ENCODE data around the gene SEMA5B. TPM values are rescaled to one million over a fixed set of nuclear protein-coding genes. Genes with fewer than 3 reads are reported as not detected.

The SEMA5B gene
- polyA plus RNA-seq, 1 donor from 2014 or later, result 7.0 TPM

DNA sequence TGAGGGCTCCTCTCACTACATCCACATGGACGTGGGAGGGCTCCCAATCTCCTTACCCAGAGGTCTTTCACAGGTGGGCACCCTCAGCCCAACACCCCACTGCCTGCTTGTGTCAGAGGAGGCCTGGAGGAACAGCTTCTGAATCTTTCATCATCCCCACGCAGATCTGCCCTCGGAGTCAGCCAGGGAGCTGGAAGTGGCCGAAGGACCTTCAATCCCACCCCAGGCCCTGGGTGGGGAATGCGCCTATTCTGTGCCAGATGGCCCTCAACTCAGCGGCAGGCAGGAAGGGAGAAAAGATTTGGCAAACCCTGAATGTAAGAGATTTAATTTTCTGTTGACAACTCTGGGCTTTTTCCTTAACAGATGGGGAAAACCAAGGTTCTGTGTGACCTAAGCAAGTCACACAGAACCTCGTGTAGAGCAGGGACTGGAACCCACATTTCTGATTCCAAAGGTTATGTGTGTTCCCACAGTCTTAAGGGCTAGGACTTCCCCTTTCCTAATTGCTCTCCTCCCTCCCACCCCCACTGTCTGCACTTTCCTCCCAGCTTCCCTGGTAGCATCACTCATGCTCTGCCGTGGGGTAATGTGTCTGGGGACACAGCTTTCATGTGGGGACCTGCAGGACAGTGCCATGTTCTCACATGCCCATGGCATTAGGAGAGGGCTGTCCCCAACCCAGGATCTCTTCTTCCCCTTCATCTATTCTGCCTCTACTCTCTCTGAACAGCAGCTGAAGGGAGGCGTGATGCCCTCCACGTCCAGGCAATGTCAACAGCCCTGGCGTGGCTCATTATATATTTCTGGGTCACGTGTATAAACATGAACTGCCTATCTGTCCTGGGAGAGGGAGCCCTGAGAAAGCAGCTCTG lies 98.1 kb downstream of the SEMA5B start:
- Histone ChIP-seq H3F3A (ENCODE audit: insufficient read depth, low read length, poor library complexity, severe bottlenecking) (no peaks in the 10 kb centered on the region), H3K9me2 (ENCODE audit: insufficient read depth, low read length) (no peaks in the 10 kb centered on the region), H3K27me3 (ENCODE audit: insufficient read depth, low read depth, low read length) (no peaks in the 10 kb centered on the region), H3K9me3 (ENCODE audit: low read length) (no peaks in the 10 kb centered on the region), H3K4me2 (ENCODE audit: low read length) (no peak overlapping the region), H2AFZ (ENCODE audit: low read depth, low read length) (no peak overlapping the region), H3K9ac (ENCODE audit: low read length) (no peak overlapping the region), H4K20me1 (ENCODE audit: insufficient read depth) (no peaks in the 10 kb centered on the region), H3K36me3 (ENCODE audit: insufficient read depth, low read length) (no peaks in the 10 kb centered on the region), H3K79me2 (replicated peaks; ENCODE audit: insufficient read depth, low read length) (no peaks in the 10 kb centered on the region), H3K4me3 (ENCODE audit: low read length) (no peak overlapping the region), H3K27ac (ENCODE audit: low read length) (no peak overlapping the region)
- TF ChIP-seq CTCF (IDR thresholded peaks at IDR 0.05; ENCODE audit: poor library complexity, severe bottlenecking), result no peak
- no peak for TF ChIP-seq MXI1 (conservative IDR thresholded peaks at IDR 0.05; ENCODE audit: poor library complexity, severe bottlenecking)
- no peak for TF ChIP-seq TAF1 (IDR thresholded peaks at IDR 0.05; ENCODE audit: low read depth)
- TF ChIP-seq POLR2AphosphoS5 (IDR thresholded peaks at IDR 0.05), result no peak
- TF ChIP-seq EZH2 (IDR thresholded peaks at IDR 0.05; ENCODE audit: borderline replicate concordance, insufficient read depth, low read length, poor library complexity, severe bottlenecking), result no peak
- TF ChIP-seq REST (IDR thresholded peaks at IDR 0.05; ENCODE audit: borderline replicate concordance), result no peak
- no peak for TF ChIP-seq RAD21 (conservative IDR thresholded peaks at IDR 0.05)
- TF ChIP-seq EP300 (conservative IDR thresholded peaks at IDR 0.05; ENCODE audit: poor library complexity, severe bottlenecking), result no peak
- no peak for TF ChIP-seq SMC3 (conservative IDR thresholded peaks at IDR 0.05; ENCODE audit: poor library complexity)

- H4K20me1 ChIP-seq (ENCODE audit: insufficient read depth), result no peaks in the 10 kb centered on the region
- H3K4me2 ChIP-seq (ENCODE audit: low read length), result no peak overlapping the region
- no peak overlapping the region for H3K27ac ChIP-seq (ENCODE audit: low read length)
- TF ChIP-seq POLR2AphosphoS5 (IDR thresholded peaks at IDR 0.05) (no peak), CTCF (IDR thresholded peaks at IDR 0.05; ENCODE audit: poor library complexity, severe bottlenecking) (no peak), EZH2 (IDR thresholded peaks at IDR 0.05; ENCODE audit: borderline replicate concordance, insufficient read depth, low read length, poor library complexity, severe bottlenecking) (no peak), MXI1 (conservative IDR thresholded peaks at IDR 0.05; ENCODE audit: poor library complexity, severe bottlenecking) (no peak), EP300 (conservative IDR thresholded peaks at IDR 0.05; ENCODE audit: poor library complexity, severe bottlenecking) (no peak), REST (IDR thresholded peaks at IDR 0.05; ENCODE audit: borderline replicate concordance) (no peak), RAD21 (conservative IDR thresholded peaks at IDR 0.05) (no peak), TAF1 (IDR thresholded peaks at IDR 0.05; ENCODE audit: low read depth) (no peak)
- no peaks in the 10 kb centered on the region for H3K27me3 ChIP-seq (ENCODE audit: insufficient read depth, low read depth, low read length)
- no peaks in the 10 kb centered on the region for H3K9me3 ChIP-seq (ENCODE audit: low read length)
- H3F3A ChIP-seq (ENCODE audit: insufficient read depth, low read length, poor library complexity, severe bottlenecking), result no peaks in the 10 kb centered on the region
- H3K9me2 ChIP-seq (ENCODE audit: insufficient read depth, low read length), result no peaks in the 10 kb centered on the region
- no peaks in the 10 kb centered on the region for H3K79me2 ChIP-seq (replicated peaks; ENCODE audit: insufficient read depth, low read length)
- no peaks in the 10 kb centered on the region for H3K36me3 ChIP-seq (ENCODE audit: insufficient read depth, low read length)
- H3K4me3 ChIP-seq (ENCODE audit: low read length), result no peak overlapping the region
- no peak overlapping the region for H2AFZ ChIP-seq (ENCODE audit: low read depth, low read length)
- H3K9ac ChIP-seq (ENCODE audit: low read length), result no peak overlapping the region
Measured at GRCh38 chr3:122928396-122929187, 99.0 kb downstream of the SEMA5B start.
